Activated CD4-positive, alpha-beta memory T cell treated with anti-CD3 and anti-CD28 coated beads for 36 hours (primary cell): ENCODE data around the gene ZNF597. TPM values are rescaled to one million over a fixed set of nuclear protein-coding genes. Genes with fewer than 3 reads are reported as not detected.

Source experiments
- CTCF ChIA-PET: fragments of 350-600 bp; sonication (Branson Sonifier 250); formaldehyde crosslinking; loops from one replicate; lab custom pipeline; 2021; ENCODE audit warnings: antibody characterized with exemption, inconsistent platforms; lab: Charles Lee
- POLR2A ChIA-PET: fragments of 350-600 bp; sonication (Branson Sonifier 250); formaldehyde crosslinking; loops from one replicate; lab custom pipeline; 2021; ENCODE audit warnings: antibody characterized with exemption; lab: Charles Lee
- DNase-seq: peaks from one replicate; pipeline ENCODE4 v3.0.0-alpha.2; 2020
- H3K27ac Mint-ChIP-seq: one replicate; pipeline ENCODE4 v1.8.0; 2021; ENCODE audit warnings: mixed read lengths
- H3K27me3 Mint-ChIP-seq: one replicate; pipeline ENCODE4 v1.8.0; 2021; ENCODE audit warnings: mixed read lengths
- H3K36me3 Mint-ChIP-seq: one replicate; pipeline ENCODE4 v1.8.0; 2021; ENCODE audit warnings: mixed read lengths
- H3K4me1 Mint-ChIP-seq: one replicate; pipeline ENCODE4 v1.8.0; 2021; ENCODE audit warnings: low read depth, mixed read lengths
- H3K4me3 Mint-ChIP-seq: one replicate; pipeline ENCODE4 v1.8.0; 2021; ENCODE audit warnings: mild to moderate bottlenecking, mixed read lengths
- H3K9me3 Mint-ChIP-seq: one replicate; pipeline ENCODE4 v1.8.0; 2021; ENCODE audit warnings: mixed read lengths
- intact Hi-C: fragments of 100-400 bp; cut with micrococcal nuclease; formaldehyde crosslinking; loops from one replicate; pipeline ENCODE4 v1.15.1; 2023
- total RNA-seq, 2 experiments: library from RNA; stranded (reverse); gene quantifications; one replicate each; pipeline ENCODE4 v1.2.3, GENCODE V29; 2021

Gene ZNF597
- total RNA-seq, 2 experiments from 2014 or later: 1.6 to 2.1 TPM

- Mint-ChIP-seq H3K9me3 (no peaks in the 10 kb centered on the region), H3K27me3 (no peaks in the 10 kb centered on the region), H3K27ac (peak overlapping the region; percentile 92), H3K4me3 (peak overlapping the region; percentile 85), H3K4me1 (peaks cover 51% of the 10 kb centered on the region), H3K36me3 (no peaks in the 10 kb centered on the region)
- intact Hi-C loops: loop anchor here (1.0 to 5.0 kb wide), 5 partner anchors 41 to 287 kb away; partner anchors contain the start of genes ZNF174, ZNF263 and ZSCAN32
- CTCF ChIA-PET: no interaction called here
- POLR2A ChIA-PET: no interaction called here
- DNase-seq: peak; percentile 49
Measured at GRCh38 chr16:3459401-3460090, 16.2 kb upstream of the ZNF597 start.

- Mint-ChIP-seq H3K9me3 (no peaks in the 10 kb centered on the region), H3K4me1 (peaks cover 45% of the 10 kb centered on the region), H3K27ac (peak overlapping the region; percentile 92), H3K27me3 (no peaks in the 10 kb centered on the region), H3K36me3 (no peaks in the 10 kb centered on the region), H3K4me3 (peak overlapping the region; percentile 85)
- DNase-seq: no peak
- intact Hi-C loops: loop anchor here (1.0 to 5.0 kb wide), 5 partner anchors 41 to 287 kb away; partner anchors contain the start of genes ZNF174, ZNF263 and ZSCAN32
- ChIA-PET CTCF (interaction anchor here (1.1 kb wide), 1 partner anchor 329 kb away, joined by 3 read pairs; no protein-coding TSS in a partner anchor), POLR2A (interaction anchor here (0.8 to 1.3 kb wide), 3 partner anchors 15 to 223 kb away, joined by 3 to 5 read pairs (median 4); partner anchors contain the start of genes NAA60, ZNF174 and ZSCAN32)
Measured at GRCh38 chr16:3458852-3459361, 15.6 kb upstream of the ZNF597 start.

GRCh38 chr16:3458278-3458851 is 15.1 kb upstream of the ZNF597 start:
- POLR2A ChIA-PET: interaction anchor here (0.8 to 1.3 kb wide), 3 partner anchors 14 to 223 kb away, joined by 3 to 5 read pairs (median 4); partner anchors contain the start of genes NAA60, ZNF174 and ZSCAN32
- H3K4me1 Mint-ChIP-seq: peaks cover 41% of the 10 kb centered on the region

GRCh38 chr16:3457434-3458252 is 14.3 kb upstream of the ZNF597 start:
- CTCF ChIA-PET: interaction anchor here (0.6 to 1.4 kb wide), 7 partner anchors 13 to 454 kb away, joined by 3 to 6 read pairs (median 3); partner anchors contain the start of genes ZNF174 and ZSCAN32
- peak; percentile 92 for DNase-seq
- H3K9me3 Mint-ChIP-seq: no peaks in the 10 kb centered on the region
- peak overlapping the region; percentile 80 for H3K4me3 Mint-ChIP-seq
- intact Hi-C loops: loop anchor here (1.0 to 5.0 kb wide), 4 partner anchors 13 to 285 kb away; partner anchors contain the start of gene ZNF263
- H3K27ac Mint-ChIP-seq: peak overlapping the region; percentile 90
- peaks cover 41% of the 10 kb centered on the region for H3K4me1 Mint-ChIP-seq
- H3K36me3 Mint-ChIP-seq: no peaks in the 10 kb centered on the region
- H3K27me3 Mint-ChIP-seq: no peaks in the 10 kb centered on the region
- POLR2A ChIA-PET: interaction anchor here (0.5 to 1.4 kb wide), 6 partner anchors 13 to 310 kb away, joined by 3 to 10 read pairs (median 4); partner anchors contain the start of genes NAA60, ZNF174, ZNF597 and ZSCAN32

More at GRCh38 chr16:3458278-3458851, 15.1 kb upstream of the ZNF597 start:
- peak overlapping the region; percentile 92 for H3K27ac Mint-ChIP-seq
- peak; percentile 18 for DNase-seq
- no peaks in the 10 kb centered on the region for H3K27me3 Mint-ChIP-seq
- H3K9me3 Mint-ChIP-seq: no peaks in the 10 kb centered on the region
- CTCF ChIA-PET: interaction anchor here (1.1 kb wide), 1 partner anchor 329 kb away, joined by 3 read pairs; no protein-coding TSS in a partner anchor
- peak overlapping the region; percentile 85 for H3K4me3 Mint-ChIP-seq
- no peaks in the 10 kb centered on the region for H3K36me3 Mint-ChIP-seq
- intact Hi-C loops: loop anchor here (5.0 kb wide), 2 partner anchors 176 to 286 kb away; partner anchors contain the start of gene ZNF263

GRCh38 chr16:3454631-3455147 is 11.4 kb upstream of the ZNF597 start:
- Mint-ChIP-seq H3K4me3 (no peak overlapping the region), H3K27ac (no peak overlapping the region), H3K4me1 (peaks cover 20% of the 10 kb centered on the region), H3K36me3 (peaks cover 2% of the 10 kb centered on the region), H3K9me3 (no peaks in the 10 kb centered on the region), H3K27me3 (no peaks in the 10 kb centered on the region)
- no peak for DNase-seq
- ChIA-PET POLR2A (interaction anchor here (1.4 kb wide), 1 partner anchor 53 kb away, joined by 5 read pairs; the partner anchor contains the start of gene ZNF174), CTCF (no interaction called here)
- intact Hi-C loops: loop anchor here (5.0 kb wide), 2 partner anchors 172 to 282 kb away; partner anchors contain the start of gene ZNF263

- ChIA-PET CTCF (no interaction called here), POLR2A (interaction anchor here (1.4 kb wide), 1 partner anchor 52 kb away, joined by 5 read pairs; the partner anchor contains the start of gene ZNF174)
- intact Hi-C loops: no loop called here
- Mint-ChIP-seq H3K4me3 (no peak overlapping the region), H3K27me3 (no peaks in the 10 kb centered on the region), H3K4me1 (peaks cover 14% of the 10 kb centered on the region), H3K9me3 (no peaks in the 10 kb centered on the region), H3K36me3 (peaks cover 3% of the 10 kb centered on the region), H3K27ac (no peak overlapping the region)
- DNase-seq: no peak
Measured at GRCh38 chr16:3454093-3454492, 10.8 kb upstream of the ZNF597 start.

GRCh38 chr16:3444032-3444388 is 706 bp upstream of the ZNF597 start:
- Mint-ChIP-seq H3K4me3 (peak overlapping the region; percentile 97), H3K4me1 (peaks cover 15% of the 10 kb centered on the region), H3K9me3 (peaks cover 10% of the 10 kb centered on the region), H3K27ac (peak overlapping the region; percentile 95), H3K27me3 (no peaks in the 10 kb centered on the region), H3K36me3 (peaks cover 27% of the 10 kb centered on the region)
- intact Hi-C loops: loop anchor here (1.0 kb wide), 2 partner anchors 13 to 56 kb away; no protein-coding TSS in a partner anchor
- DNase-seq: peak; percentile 69
- ChIA-PET POLR2A (interaction anchor here (0.6 to 2.5 kb wide), 4 partner anchors 13 to 280 kb away, joined by 3 to 10 read pairs (median 6); partner anchors contain the start of genes ZNF174 and ZSCAN32), CTCF (interaction anchor here (0.7 to 1.4 kb wide), 5 partner anchors 13 to 56 kb away, joined by 3 to 8 read pairs (median 4); partner anchors contain the start of genes ZNF174 and ZSCAN32)

- peaks cover 35% of the 10 kb centered on the region for H3K36me3 Mint-ChIP-seq
- DNase-seq: no peak
Measured at GRCh38 chr16:3439637-3440036, 3.7 kb downstream of the ZNF597 start.

GRCh38 chr16:3434373-3434772 is 8.9 kb downstream of the ZNF597 start:
- intact Hi-C loops: no loop called here
- H3K36me3 Mint-ChIP-seq: peaks cover 23% of the 10 kb centered on the region
- peaks cover 3% of the 10 kb centered on the region for H3K9me3 Mint-ChIP-seq
- DNase-seq: no peak
- H3K4me1 Mint-ChIP-seq: peaks cover 9% of the 10 kb centered on the region
- H3K27ac Mint-ChIP-seq: no peak overlapping the region
- H3K27me3 Mint-ChIP-seq: no peaks in the 10 kb centered on the region
- POLR2A ChIA-PET: no interaction called here
- H3K4me3 Mint-ChIP-seq: no peak overlapping the region
- CTCF ChIA-PET: no interaction called here

More at GRCh38 chr16:3439637-3440036, 3.7 kb downstream of the ZNF597 start:
- H3K4me1 Mint-ChIP-seq: peaks cover 6% of the 10 kb centered on the region
- intact Hi-C loops: no loop called here
- no peak overlapping the region for H3K4me3 Mint-ChIP-seq
- no peak overlapping the region for H3K27ac Mint-ChIP-seq
- ChIA-PET POLR2A (no interaction called here), CTCF (no interaction called here)
- H3K27me3 Mint-ChIP-seq: no peaks in the 10 kb centered on the region
- H3K9me3 Mint-ChIP-seq: peaks cover 10% of the 10 kb centered on the region

GRCh38 chr16:3431779-3432219 is 11.5 kb downstream of the ZNF597 start:
- intact Hi-C loops: no loop called here
- peaks cover 11% of the 10 kb centered on the region for H3K36me3 Mint-ChIP-seq
- peak overlapping the region; percentile 34 for H3K4me3 Mint-ChIP-seq
- ChIA-PET CTCF (interaction anchor here (1.3 to 1.4 kb wide), 2 partner anchors 30 to 266 kb away, joined by 3 read pairs; partner anchors contain the start of genes ZNF174 and ZSCAN32), POLR2A (no interaction called here)
- peaks cover 3% of the 10 kb centered on the region for H3K9me3 Mint-ChIP-seq
- H3K27ac Mint-ChIP-seq: peak overlapping the region; percentile 11
- peaks cover 9% of the 10 kb centered on the region for H3K4me1 Mint-ChIP-seq
- no peaks in the 10 kb centered on the region for H3K27me3 Mint-ChIP-seq
- DNase-seq: peak; percentile 77
